Measurements from ENCODE around the gene CHSY1.

CHSY1 gene

GRCh38 chr15:101156509-101157159, 95.2 kb downstream of the CHSY1 start:
- Histone ChIP-seq H3K4me2 (no peak overlapping the region), H3K9ac (no peak overlapping the region), H3K27ac (no peak overlapping the region), H4K20me1 (ENCODE audit: insufficient read depth) (no peaks in the 10 kb centered on the region), H3K36me3 (ENCODE audit: insufficient read depth) (no peaks in the 10 kb centered on the region), H3K4me1 (ENCODE audit: low read depth, poor library complexity, severe bottlenecking) (no peaks in the 10 kb centered on the region), H3K27me3 (ENCODE audit: insufficient read depth, low read depth) (no peaks in the 10 kb centered on the region), H3K79me2 (ENCODE audit: insufficient read depth, low read depth) (no peaks in the 10 kb centered on the region), H2AFZ (ENCODE audit: low read depth) (no peak overlapping the region), H3K4me3 (IDR thresholded peaks at IDR 0.05; ENCODE audit: insufficient read depth, low read depth, low read length) (no peak overlapping the region)
- no peak for TF ChIP-seq CTCF (conservative IDR thresholded peaks at IDR 0.05; ENCODE audit: low read depth, low read length)

- no peak overlapping the region for H3K9ac ChIP-seq
- H2AFZ ChIP-seq (ENCODE audit: low read depth) = no peak overlapping the region
- TF ChIP-seq CTCF (conservative IDR thresholded peaks at IDR 0.05; ENCODE audit: low read depth, low read length) = no peak
- no peaks in the 10 kb centered on the region for H3K27me3 ChIP-seq (ENCODE audit: insufficient read depth, low read depth)
- H3K27ac ChIP-seq = no peak overlapping the region
- H3K4me1 ChIP-seq (ENCODE audit: low read depth, poor library complexity, severe bottlenecking) = peaks cover 3% of the 10 kb centered on the region
- H4K20me1 ChIP-seq (ENCODE audit: insufficient read depth) = no peaks in the 10 kb centered on the region
- H3K4me2 ChIP-seq = no peak overlapping the region
- no peaks in the 10 kb centered on the region for H3K79me2 ChIP-seq (ENCODE audit: insufficient read depth, low read depth)
- H3K4me3 ChIP-seq (IDR thresholded peaks at IDR 0.05; ENCODE audit: insufficient read depth, low read depth, low read length) = no peak overlapping the region
- H3K36me3 ChIP-seq (ENCODE audit: insufficient read depth) = no peaks in the 10 kb centered on the region
These were observed 95.8 kb downstream of the CHSY1 start for GRCh38 chr15:101156061-101156460.

- H3K27ac ChIP-seq = no peak overlapping the region
- no peak overlapping the region for H3K4me2 ChIP-seq
- peaks cover 17% of the 10 kb centered on the region for H3K4me1 ChIP-seq (ENCODE audit: low read depth, poor library complexity, severe bottlenecking)
- no peak overlapping the region for H2AFZ ChIP-seq (ENCODE audit: low read depth)
- no peaks in the 10 kb centered on the region for H4K20me1 ChIP-seq (ENCODE audit: insufficient read depth)
- H3K4me3 ChIP-seq (IDR thresholded peaks at IDR 0.05; ENCODE audit: insufficient read depth, low read depth, low read length) = no peak overlapping the region
- no peak overlapping the region for H3K9ac ChIP-seq
- TF ChIP-seq CTCF (conservative IDR thresholded peaks at IDR 0.05; ENCODE audit: low read depth, low read length) = no peak
- H3K79me2 ChIP-seq (ENCODE audit: insufficient read depth, low read depth) = no peaks in the 10 kb centered on the region
- no peaks in the 10 kb centered on the region for H3K27me3 ChIP-seq (ENCODE audit: insufficient read depth, low read depth)
- no peaks in the 10 kb centered on the region for H3K36me3 ChIP-seq (ENCODE audit: insufficient read depth)
These were observed 97.8 kb downstream of the CHSY1 start for GRCh38 chr15:101153801-101154656.

- no peak overlapping the region for H3K27ac ChIP-seq
- TF ChIP-seq CTCF (conservative IDR thresholded peaks at IDR 0.05; ENCODE audit: low read depth, low read length) = no peak; the same call in 1 of the 2 replicates
- peaks cover 28% of the 10 kb centered on the region for H3K4me1 ChIP-seq (ENCODE audit: low read depth, poor library complexity, severe bottlenecking)
- no peaks in the 10 kb centered on the region for H4K20me1 ChIP-seq (ENCODE audit: insufficient read depth)
- H3K27me3 ChIP-seq (ENCODE audit: insufficient read depth, low read depth) = no peaks in the 10 kb centered on the region
- H3K4me2 ChIP-seq = no peak overlapping the region
- H2AFZ ChIP-seq (ENCODE audit: low read depth) = no peak overlapping the region
- no peaks in the 10 kb centered on the region for H3K36me3 ChIP-seq (ENCODE audit: insufficient read depth)
- no peak overlapping the region for H3K4me3 ChIP-seq (IDR thresholded peaks at IDR 0.05; ENCODE audit: insufficient read depth, low read depth, low read length)
- H3K79me2 ChIP-seq (ENCODE audit: insufficient read depth, low read depth) = no peaks in the 10 kb centered on the region
- no peak overlapping the region for H3K9ac ChIP-seq
These were observed 98.9 kb downstream of the CHSY1 start for GRCh38 chr15:101152914-101153313.

Data from KMS-11 (cell line).